Measurements from ENCODE around the gene KRTAP12-3.

DNA sequence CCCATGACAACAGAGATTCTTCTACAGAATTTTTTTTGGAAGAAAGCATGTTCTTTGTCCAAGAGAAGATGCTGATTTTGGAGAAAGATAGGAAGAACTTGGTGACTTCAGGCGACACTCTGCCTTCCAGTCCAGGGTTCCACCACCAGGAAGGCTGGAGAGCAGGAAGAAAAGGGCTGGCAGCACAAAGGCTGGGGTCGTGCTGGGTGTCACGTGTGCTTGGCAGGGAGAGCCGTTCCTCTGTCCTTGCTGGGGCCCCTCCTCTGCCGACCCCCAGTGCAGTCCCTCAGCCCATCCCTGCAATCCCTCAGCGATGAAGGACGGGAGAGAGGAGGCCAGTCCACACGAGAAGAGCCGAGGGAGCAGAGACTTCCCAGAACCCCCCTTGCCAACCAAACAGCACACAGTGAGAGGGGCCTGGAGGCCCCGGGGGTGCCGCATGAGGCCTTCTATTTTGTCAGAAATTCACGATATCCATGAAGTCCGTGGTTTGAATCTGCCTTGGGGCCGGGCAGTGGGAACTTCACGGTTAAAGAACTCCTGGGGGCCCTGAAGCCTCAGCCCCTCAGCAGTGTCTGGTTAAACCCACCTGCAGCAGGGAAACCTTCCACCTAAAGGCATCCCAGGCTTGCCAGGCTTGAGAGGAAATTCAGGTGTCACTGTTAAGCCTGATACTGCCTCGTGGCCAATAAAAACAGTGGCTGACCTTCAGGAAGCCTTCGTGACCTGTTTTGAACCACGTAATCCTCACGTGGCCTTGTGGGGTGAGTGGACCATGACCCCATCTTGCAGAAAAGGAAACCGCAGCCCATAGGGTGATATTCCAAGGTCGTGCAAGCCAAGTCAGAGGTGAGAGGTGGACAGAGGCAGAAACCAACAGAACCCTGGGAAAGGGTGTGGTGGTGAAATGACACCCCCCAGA is 42.6 kb downstream of the KRTAP12-3 start:
- TF ChIP-seq HNF4A (conservative IDR thresholded peaks at IDR 0.05) = peak in 1 of 2 donors; percentile 25
- no peak for TF ChIP-seq CTCF (IDR thresholded peaks at IDR 0.05; ENCODE audit: low read depth, low read length, missing input control)

All from liver (tissue), 3 donors.